DND-41 (cell line): ENCODE results near the gene MRPL30.

Experiments
- EZH2 ChIP-seq: IDR thresholded peaks from 3 replicates; pipeline ENCODE4 v1.6.1; 2012; ENCODE audit warnings: borderline replicate concordance, low read depth, mild to moderate bottlenecking, moderate library complexity, low read length, inconsistent platforms; ENCODE audit not compliant: severe bottlenecking
- TF ChIP-seq, protein P1 (sequence below): IDR thresholded peaks from 2 replicates; pipeline ENCODE4 v1.5.1; 2012; ENCODE audit warnings: borderline replicate concordance, low read length, moderate library complexity, mild to moderate bottlenecking; ENCODE audit not compliant: poor library complexity, severe bottlenecking; ENCODE audit errors: extremely low read depth

DNA sequence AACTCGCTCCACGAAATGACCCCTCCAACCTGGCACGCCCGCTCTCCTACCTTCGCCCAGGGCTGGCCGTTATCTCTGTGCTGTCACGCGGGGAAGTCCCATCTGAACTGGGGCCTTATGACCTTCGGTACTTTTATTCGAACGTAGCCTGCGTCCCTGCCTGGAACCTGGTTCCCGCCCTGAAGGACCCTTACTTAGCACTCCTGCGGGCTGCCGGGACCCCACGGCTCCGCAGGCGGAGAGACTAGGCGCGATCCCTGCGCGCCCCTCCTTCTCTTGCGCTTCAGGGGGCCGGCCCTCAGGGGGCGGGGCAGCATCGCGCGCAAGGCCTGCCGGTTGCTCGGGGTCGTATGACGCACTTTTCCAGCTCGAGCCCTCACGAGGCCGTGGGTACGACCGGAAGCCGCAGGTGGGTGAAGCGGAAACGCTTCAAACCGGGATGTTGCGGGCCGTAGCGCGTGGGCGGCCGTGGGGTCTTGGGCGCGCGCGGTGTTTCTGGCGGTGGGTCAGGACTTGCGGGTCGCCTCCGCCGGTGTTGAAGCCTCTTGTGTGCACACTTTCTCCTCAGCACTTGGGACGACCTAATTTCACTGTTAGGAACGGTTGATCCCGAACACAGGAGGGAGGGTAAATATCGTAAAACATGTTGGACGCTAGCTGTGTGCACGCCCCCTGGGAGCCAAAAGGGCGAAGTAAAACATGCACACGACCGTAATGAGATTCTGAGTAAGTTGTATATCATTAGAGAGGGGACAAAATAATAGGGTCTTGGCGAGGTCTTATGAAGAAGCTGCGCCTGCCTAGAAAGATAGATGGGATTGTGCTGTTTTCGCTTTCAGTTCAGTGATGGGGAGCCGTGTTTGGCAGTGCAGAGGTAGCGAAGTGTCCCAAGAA, 26.1 kb upstream of the MRPL30 start, which contains the start of the genes LIPT1 and TSGA10:
- TF ChIP-seq, protein P1, sequence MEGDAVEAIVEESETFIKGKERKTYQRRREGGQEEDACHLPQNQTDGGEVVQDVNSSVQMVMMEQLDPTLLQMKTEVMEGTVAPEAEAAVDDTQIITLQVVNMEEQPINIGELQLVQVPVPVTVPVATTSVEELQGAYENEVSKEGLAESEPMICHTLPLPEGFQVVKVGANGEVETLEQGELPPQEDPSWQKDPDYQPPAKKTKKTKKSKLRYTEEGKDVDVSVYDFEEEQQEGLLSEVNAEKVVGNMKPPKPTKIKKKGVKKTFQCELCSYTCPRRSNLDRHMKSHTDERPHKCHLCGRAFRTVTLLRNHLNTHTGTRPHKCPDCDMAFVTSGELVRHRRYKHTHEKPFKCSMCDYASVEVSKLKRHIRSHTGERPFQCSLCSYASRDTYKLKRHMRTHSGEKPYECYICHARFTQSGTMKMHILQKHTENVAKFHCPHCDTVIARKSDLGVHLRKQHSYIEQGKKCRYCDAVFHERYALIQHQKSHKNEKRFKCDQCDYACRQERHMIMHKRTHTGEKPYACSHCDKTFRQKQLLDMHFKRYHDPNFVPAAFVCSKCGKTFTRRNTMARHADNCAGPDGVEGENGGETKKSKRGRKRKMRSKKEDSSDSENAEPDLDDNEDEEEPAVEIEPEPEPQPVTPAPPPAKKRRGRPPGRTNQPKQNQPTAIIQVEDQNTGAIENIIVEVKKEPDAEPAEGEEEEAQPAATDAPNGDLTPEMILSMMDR = peak; percentile 41
- TF ChIP-seq EZH2 = no peak
